ENCODE measurements around the gene TOP2A.

Gene TOP2A

GRCh38 chr17:40459636-40460603 lies 42.2 kb upstream of the TOP2A start:
- no peak for TF ChIP-seq PKNOX1 (IDR thresholded peaks at IDR 0.05)
- TF ChIP-seq SUZ12 (IDR thresholded peaks at IDR 0.05): no peak
- TF ChIP-seq HDGF (IDR thresholded peaks at IDR 0.05; ENCODE audit: borderline replicate concordance): no peak
- no peak for TF ChIP-seq CTBP1 (IDR thresholded peaks at IDR 0.05; ENCODE audit: borderline replicate concordance)
- no peak for TF ChIP-seq SP1 (IDR thresholded peaks at IDR 0.05)
- TF ChIP-seq NFRKB (IDR thresholded peaks at IDR 0.05): no peak
- no peak for TF ChIP-seq LEF1 (IDR thresholded peaks at IDR 0.05; ENCODE audit: borderline replicate concordance)
- no peak for TF ChIP-seq FOXK2 (IDR thresholded peaks at IDR 0.05)
- no peak for TF ChIP-seq TARDBP (IDR thresholded peaks at IDR 0.05)
- TF ChIP-seq FOXM1 (IDR thresholded peaks at IDR 0.05; ENCODE audit: borderline replicate concordance): no peak
- TF ChIP-seq ARNT (IDR thresholded peaks at IDR 0.05): no peak
- no peak for DNase-seq (ENCODE audit: extremely low spot score)
- ChIA-PET CTCF (interaction anchor here (0.5 to 2.3 kb wide), 2 partner anchors 10 to 16 kb away, joined by 5 to 10 read pairs; no protein-coding TSS in a partner anchor), POLR2A (interaction anchor here (0.9 to 1.5 kb wide), 2 partner anchors 16 to 42 kb away, joined by 4 read pairs; partner anchors contain the start of genes IGFBP4 and TOP2A)

- no peak for DNase-seq (ENCODE audit: extremely low spot score)
- TF ChIP-seq HDGF (IDR thresholded peaks at IDR 0.05; ENCODE audit: borderline replicate concordance) (no peak), ELF4 (IDR thresholded peaks at IDR 0.05) (no peak), FOXA1 (IDR thresholded peaks at IDR 0.05) (no peak), ARNT (IDR thresholded peaks at IDR 0.05) (no peak), NFRKB (IDR thresholded peaks at IDR 0.05) (no peak), SUZ12 (IDR thresholded peaks at IDR 0.05) (no peak), BHLHE40 (IDR thresholded peaks at IDR 0.05; ENCODE audit: borderline replicate concordance) (no peak), ZNF384 (IDR thresholded peaks at IDR 0.05) (no peak), PKNOX1 (IDR thresholded peaks at IDR 0.05) (no peak), LEF1 (IDR thresholded peaks at IDR 0.05; ENCODE audit: borderline replicate concordance) (no peak), SP1 (IDR thresholded peaks at IDR 0.05) (no peak), L3MBTL2 (conservative IDR thresholded peaks at IDR 0.05) (no peak)
- POLR2A ChIA-PET: interaction anchor here (0.9 to 1.2 kb wide), 3 partner anchors 15 to 41 kb away, joined by 3 to 4 read pairs (median 3); partner anchors contain the start of gene TOP2A
- CTCF ChIA-PET: interaction anchor here (0.5 to 2.3 kb wide), 3 partner anchors 11 to 131 kb away, joined by 3 to 10 read pairs (median 5); no protein-coding TSS in a partner anchor
Observed at GRCh38 chr17:40458851-40459482, 41.3 kb upstream of the TOP2A start.

GRCh38 chr17:40457964-40458791 lies 40.5 kb upstream of the TOP2A start:
- no peak for DNase-seq (ENCODE audit: extremely low spot score)
- TF ChIP-seq FOXA1 (IDR thresholded peaks at IDR 0.05) (no peak), ARNT (IDR thresholded peaks at IDR 0.05) (no peak), BHLHE40 (IDR thresholded peaks at IDR 0.05; ENCODE audit: borderline replicate concordance) (no peak), TARDBP (IDR thresholded peaks at IDR 0.05) (no peak), PKNOX1 (IDR thresholded peaks at IDR 0.05) (no peak), FOXM1 (IDR thresholded peaks at IDR 0.05; ENCODE audit: borderline replicate concordance) (no peak), HDGF (IDR thresholded peaks at IDR 0.05; ENCODE audit: borderline replicate concordance) (no peak)
- CTCF ChIA-PET: interaction anchor here (0.7 kb wide), 1 partner anchor 130 kb away, joined by 3 read pairs; no protein-coding TSS in a partner anchor
- POLR2A ChIA-PET: interaction anchor here (0.9 to 1.2 kb wide), 2 partner anchors 14 to 40 kb away, joined by 3 read pairs; partner anchors contain the start of gene TOP2A

- TF ChIP-seq TARDBP (IDR thresholded peaks at IDR 0.05) (no peak), ELF4 (IDR thresholded peaks at IDR 0.05) (no peak)
- DNase-seq (ENCODE audit: extremely low spot score): no peak
- ChIA-PET POLR2A (interaction anchor here (1.2 to 1.4 kb wide), 2 partner anchors 40 kb away, joined by 3 to 6 read pairs; partner anchors contain the start of gene TOP2A), CTCF (interaction anchor here (3.9 kb wide), 1 partner anchor 19 kb away, joined by 19 read pairs; no protein-coding TSS in a partner anchor)
Observed at GRCh38 chr17:40457369-40457768, 39.7 kb upstream of the TOP2A start.

- POLR2A ChIA-PET: interaction anchor here (1.4 kb wide), 1 partner anchor 39 kb away, joined by 6 read pairs; the partner anchor contains the start of gene TOP2A
- no peak for TF ChIP-seq LEF1 (IDR thresholded peaks at IDR 0.05; ENCODE audit: borderline replicate concordance)
- TF ChIP-seq TARDBP (IDR thresholded peaks at IDR 0.05): no peak
- no peak for TF ChIP-seq ZNF384 (IDR thresholded peaks at IDR 0.05)
- TF ChIP-seq FOXA1 (IDR thresholded peaks at IDR 0.05): no peak
- TF ChIP-seq ELF4 (IDR thresholded peaks at IDR 0.05): no peak
- no peak for TF ChIP-seq NFRKB (IDR thresholded peaks at IDR 0.05)
- TF ChIP-seq PKNOX1 (IDR thresholded peaks at IDR 0.05): no peak
- TF ChIP-seq L3MBTL2 (conservative IDR thresholded peaks at IDR 0.05): no peak
- no peak for TF ChIP-seq BHLHE40 (IDR thresholded peaks at IDR 0.05; ENCODE audit: borderline replicate concordance)
- no peak for TF ChIP-seq SUZ12 (IDR thresholded peaks at IDR 0.05)
- TF ChIP-seq FOXM1 (IDR thresholded peaks at IDR 0.05; ENCODE audit: borderline replicate concordance): no peak
- no peak for TF ChIP-seq ARNT (IDR thresholded peaks at IDR 0.05)
- no peak for DNase-seq (ENCODE audit: extremely low spot score)
- CTCF ChIA-PET: interaction anchor here (1.7 to 3.9 kb wide), 2 partner anchors 20 to 103 kb away, joined by 4 to 19 read pairs; no protein-coding TSS in a partner anchor
Observed at GRCh38 chr17:40456396-40456951, 38.8 kb upstream of the TOP2A start.

Measured in HEK293T (cell line).